Measurements from ENCODE around the gene OR2Y1.
"Not testable (repeated sequence)": the region's sequence is repeated elsewhere in the genome, so short reads cannot be mapped to it uniquely, and the experiment has no call there.

DNA sequence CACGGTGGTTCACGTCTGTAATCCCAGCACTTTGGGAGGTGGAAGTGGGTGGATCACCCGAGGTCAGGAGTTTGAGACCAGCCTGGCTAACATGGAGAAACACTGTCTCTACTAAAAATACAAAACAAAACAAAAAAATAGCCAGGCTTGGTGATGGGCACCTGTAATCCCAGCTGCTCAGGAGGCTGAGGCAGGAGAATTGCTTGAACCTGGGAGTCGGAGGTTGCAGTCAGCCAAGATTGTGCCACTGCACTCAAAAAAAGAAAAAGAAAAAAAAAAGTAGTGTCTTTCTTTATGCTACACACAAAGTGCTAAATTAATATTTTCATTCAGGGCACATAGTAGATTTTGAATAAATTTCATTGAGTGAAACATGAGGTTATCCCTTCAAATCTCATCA lies 1.1 kb upstream of the OR2Y1 start:
- TF ChIP-seq, protein P1, sequence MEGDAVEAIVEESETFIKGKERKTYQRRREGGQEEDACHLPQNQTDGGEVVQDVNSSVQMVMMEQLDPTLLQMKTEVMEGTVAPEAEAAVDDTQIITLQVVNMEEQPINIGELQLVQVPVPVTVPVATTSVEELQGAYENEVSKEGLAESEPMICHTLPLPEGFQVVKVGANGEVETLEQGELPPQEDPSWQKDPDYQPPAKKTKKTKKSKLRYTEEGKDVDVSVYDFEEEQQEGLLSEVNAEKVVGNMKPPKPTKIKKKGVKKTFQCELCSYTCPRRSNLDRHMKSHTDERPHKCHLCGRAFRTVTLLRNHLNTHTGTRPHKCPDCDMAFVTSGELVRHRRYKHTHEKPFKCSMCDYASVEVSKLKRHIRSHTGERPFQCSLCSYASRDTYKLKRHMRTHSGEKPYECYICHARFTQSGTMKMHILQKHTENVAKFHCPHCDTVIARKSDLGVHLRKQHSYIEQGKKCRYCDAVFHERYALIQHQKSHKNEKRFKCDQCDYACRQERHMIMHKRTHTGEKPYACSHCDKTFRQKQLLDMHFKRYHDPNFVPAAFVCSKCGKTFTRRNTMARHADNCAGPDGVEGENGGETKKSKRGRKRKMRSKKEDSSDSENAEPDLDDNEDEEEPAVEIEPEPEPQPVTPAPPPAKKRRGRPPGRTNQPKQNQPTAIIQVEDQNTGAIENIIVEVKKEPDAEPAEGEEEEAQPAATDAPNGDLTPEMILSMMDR (IDR thresholded peaks at IDR 0.05), result not testable (repeated sequence)
- TF ChIP-seq POLR2A (IDR thresholded peaks at IDR 0.05), result not testable (repeated sequence)

Data from prostate gland (tissue), 2 donors.